NCI-H1105 (cell line): ENCODE data around the gene C1QTNF9.
"Not testable (repeated sequence)": the region's sequence is repeated elsewhere in the genome, so short reads cannot be mapped to it uniquely, and the experiment has no call there.

Experiments used
- DNase-seq: peaks from one replicate; lab custom pipeline; 2025; lab: John Stamatoyannopoulos, UW

Gene C1QTNF9

GRCh38 chr13:24323036-24323738, 13.8 kb downstream of the C1QTNF9 start:
- no peak for DNase-seq

GRCh38 chr13:24323739-24324075, 14.3 kb downstream of the C1QTNF9 start:
- DNase-seq = no peak

GRCh38 chr13:24327598-24327997, 18.2 kb downstream of the C1QTNF9 start:
- DNase-seq = not testable (repeated sequence)

- DNase-seq = no peak
These were observed 18.8 kb downstream of the C1QTNF9 start for GRCh38 chr13:24328145-24328544.

GRCh38 chr13:24338721-24339120, 29.3 kb downstream of the C1QTNF9 start:
- DNase-seq = no peak

GRCh38 chr13:24339937-24340607, 30.7 kb downstream of the C1QTNF9 start:
- DNase-seq = no peak

GRCh38 chr13:24340608-24340955, 31.2 kb downstream of the C1QTNF9 start:
- no peak for DNase-seq

- DNase-seq = no peak
These were observed 32.1 kb downstream of the C1QTNF9 start for GRCh38 chr13:24341439-24341838.

GRCh38 chr13:24348385-24348784, 39.0 kb downstream of the C1QTNF9 start:
- no peak for DNase-seq

GRCh38 chr13:24348797-24349515, 39.6 kb downstream of the C1QTNF9 start:
- peak; percentile 35 for DNase-seq

GRCh38 chr13:24349778-24350664, 40.6 kb downstream of the C1QTNF9 start:
- not testable (repeated sequence) for DNase-seq

- no peak for DNase-seq
These were observed 42.0 kb downstream of the C1QTNF9 start for GRCh38 chr13:24351423-24351822.

GRCh38 chr13:24353736-24354135, 44.4 kb downstream of the C1QTNF9 start:
- DNase-seq = no peak

GRCh38 chr13:24355103-24355502, 45.7 kb downstream of the C1QTNF9 start:
- DNase-seq = no peak

GRCh38 chr13:24356270-24356669, 46.9 kb downstream of the C1QTNF9 start:
- no peak for DNase-seq

- DNase-seq = no peak
These were observed 47.5 kb downstream of the C1QTNF9 start for GRCh38 chr13:24356837-24357236.

- no peak for DNase-seq
These were observed 48.4 kb downstream of the C1QTNF9 start for GRCh38 chr13:24357756-24358155.

GRCh38 chr13:24358836-24359235, 49.5 kb downstream of the C1QTNF9 start:
- not testable (repeated sequence) for DNase-seq

GRCh38 chr13:24359252-24359651, 49.9 kb downstream of the C1QTNF9 start:
- not testable (repeated sequence) for DNase-seq

- DNase-seq = no peak
These were observed 50.7 kb downstream of the C1QTNF9 start for GRCh38 chr13:24360106-24360505.

- DNase-seq = no peak
These were observed 51.7 kb downstream of the C1QTNF9 start for GRCh38 chr13:24361113-24361512.

- no peak for DNase-seq
These were observed 52.5 kb downstream of the C1QTNF9 start for GRCh38 chr13:24361852-24362366.
